GM12878 (cell line): ENCODE results near the gene TRIM37. TPM values are rescaled to one million over a fixed set of nuclear protein-coding genes. Genes with fewer than 3 reads are reported as not detected.

ENCODE experiments used
- ATAC-seq: fragments of 200-7000 bp; cut with Tn5 transposase; 3 replicates; pipeline ENCODE4 v1.9.1; 2020; ENCODE audit warnings: mild to moderate bottlenecking, moderate library complexity
- BruUV-seq: library from RNA; stranded (reverse); fragments of 400-500 nt; replicated peaks from 2 replicates; lab custom pipeline; 2021; lab: Mats Ljungman, UMichigan
- CTCF ChIA-PET: fragments of 300-600 bp; sonication (Branson Sonifier 250); formaldehyde crosslinking; extraction: SDS; loops from one replicate; lab custom pipeline; 2021; ENCODE audit warnings: inconsistent platforms; lab: Yijun Ruan, JAX
- POLR2A ChIA-PET: fragments of 350-600 bp; formaldehyde crosslinking; extraction: SDS; loops from one replicate; lab custom pipeline; 2021; ENCODE audit warnings: inconsistent platforms; lab: Charles Lee
- RAD21 ChIA-PET: fragments of 300-600 bp; sonication (Branson Sonifier 250); formaldehyde crosslinking; loops from one replicate; lab custom pipeline; 2023; ENCODE audit warnings: antibody characterized with exemption; ENCODE audit not compliant: unreplicated experiment; lab: Charles Lee
- SMC1A ChIA-PET: fragments of 300-600 bp; sonication (Branson Sonifier 250); formaldehyde crosslinking; loops from one replicate; lab custom pipeline; 2023; ENCODE audit not compliant: unreplicated experiment, uncharacterized antibody; lab: Charles Lee
- DNase-seq: peaks from one replicate; pipeline ENCODE4 v3.0.0-alpha.2; 2011; ENCODE audit warnings: low read depth, low spot score
- FAIRE-seq: peaks from 3 replicates; lab custom pipeline; 2011; peaks lifted over from hg19 to GRCh38; lab: Jason Lieb, UNC
- H2AFZ ChIP-seq: 2 replicates; pipeline ENCODE4 v1.6.0; 2011; ENCODE audit warnings: low read depth, low read length, control low read depth; ENCODE audit not compliant: control insufficient read depth
- H3K27ac ChIP-seq: 2 replicates; pipeline ENCODE4 v1.5.1; 2011; ENCODE audit warnings: control low read depth; ENCODE audit not compliant: control insufficient read depth, insufficient read depth
- H3K27me3 ChIP-seq, 2 experiments: replicated peaks in 1 of 2; 2 replicates each; pipeline versions ENCODE4 v1.6.0 to v1.6.1; 2011; ENCODE audit warnings: low read length in 1 of 2; ENCODE audit not compliant: control insufficient read depth in 2 of 2, insufficient read depth in 2 of 2
- H3K36me3 ChIP-seq, 2 experiments: 2 replicates each; pipeline ENCODE4 v1.5.1; 2011; ENCODE audit warnings: low read length in 1 of 2; ENCODE audit not compliant: control insufficient read depth in 2 of 2, insufficient read depth in 2 of 2
- H3K4me1 ChIP-seq: 2 replicates; pipeline ENCODE4 v1.6.1; 2011; ENCODE audit warnings: mild to moderate bottlenecking, low read length, moderate library complexity, mixed read lengths; ENCODE audit not compliant: control insufficient read depth, insufficient read depth
- H3K4me2 ChIP-seq: 2 replicates; pipeline ENCODE4 v1.6.0; 2011; ENCODE audit warnings: control low read depth; ENCODE audit not compliant: control insufficient read depth, insufficient read depth
- H3K4me3 ChIP-seq: fragments of 200-600 bp; sonication (generic); 2 replicates; pipeline ENCODE4 v1.5.1; 2016
- H3K79me2 ChIP-seq: 2 replicates; pipeline ENCODE4 v1.6.0; 2011; ENCODE audit warnings: low read length; ENCODE audit not compliant: control insufficient read depth, insufficient read depth
- H3K9ac ChIP-seq: 2 replicates; pipeline ENCODE4 v1.8.0; 2011; ENCODE audit warnings: low read length, control low read depth, mixed read lengths; ENCODE audit not compliant: control insufficient read depth, insufficient read depth
- H3K9me3 ChIP-seq: replicated peaks from 3 replicates; pipeline ENCODE4 v1.5.1; 2011; ENCODE audit warnings: mild to moderate bottlenecking, low read length; ENCODE audit not compliant: control insufficient read depth, insufficient read depth
- H4K20me1 ChIP-seq: 2 replicates; pipeline ENCODE4 v1.6.0; 2011; ENCODE audit not compliant: control insufficient read depth, insufficient read depth
- ATF2 ChIP-seq: IDR thresholded peaks from 2 replicates; pipeline ENCODE4 v1.6.1; 2012; ENCODE audit warnings: low read length, inconsistent platforms
- E2F8 ChIP-seq: fragments of 450-650 bp; IDR thresholded peaks from 2 replicates; pipeline ENCODE4 v1.6.1; 2018; ENCODE audit warnings: mild to moderate bottlenecking, low read depth, moderate library complexity; ENCODE audit not compliant: partially characterized antibody
- EGR1 ChIP-seq, 2 experiments: IDR thresholded peaks; 1 replicate in 1 of 2; 2 replicates in 1 of 2; pipeline ENCODE4 v1.6.1; 2011 to 2012; ENCODE audit warnings: low read depth in 2 of 2, low read length in 2 of 2, borderline replicate concordance in 1 of 2, mild to moderate bottlenecking in 1 of 2, moderate library complexity in 1 of 2
- FOXM1 ChIP-seq: IDR thresholded peaks from 2 replicates; pipeline ENCODE4 v1.6.1; 2012; ENCODE audit warnings: low read depth, mild to moderate bottlenecking, inconsistent platforms, low read length, moderate library complexity
- HSF1 ChIP-seq: fragments of 150-350 bp; IDR thresholded peaks from 2 replicates; pipeline ENCODE4 v1.6.1; 2014; ENCODE audit warnings: mild to moderate bottlenecking, low read depth, low read length
- KAT2A ChIP-seq: conservative IDR thresholded peaks from 2 replicates; pipeline ENCODE4 v1.6.1; 2011; ENCODE audit warnings: low read depth, low read length; ENCODE audit not compliant: control insufficient read depth
- NKRF ChIP-seq: fragments of 450-650 bp; conservative IDR thresholded peaks from 2 replicates; pipeline ENCODE4 v1.6.1; 2017; ENCODE audit warnings: mild to moderate bottlenecking, moderate library complexity
- POLR2AphosphoS2 ChIP-seq: IDR thresholded peaks from 2 replicates; pipeline ENCODE4 v1.6.1; 2011; ENCODE audit warnings: low read depth, mild to moderate bottlenecking, low read length, improper control_type of control experiment, moderate library complexity
- POLR2AphosphoS5 ChIP-seq: IDR thresholded peaks from 2 replicates; pipeline ENCODE4 v1.6.1; 2011; ENCODE audit warnings: mild to moderate bottlenecking, low read length, inconsistent platforms
- RBBP5 ChIP-seq: fragments of 200-600 bp; sonication (generic); conservative IDR thresholded peaks from 2 replicates; pipeline ENCODE4 v1.6.1; 2016
- SP1 ChIP-seq: IDR thresholded peaks from one replicate; pipeline ENCODE4 v1.6.1; 2011; ENCODE audit warnings: low read depth, low read length
- STAT3 ChIP-seq: IDR thresholded peaks from 2 replicates; pipeline ENCODE4 v1.6.1; 2011; ENCODE audit warnings: low read depth, low read length, improper control_type of control experiment
- TCF12 ChIP-seq: IDR thresholded peaks from 2 replicates; pipeline ENCODE4 v1.6.1; 2011; ENCODE audit warnings: low read depth, mild to moderate bottlenecking, low read length
- TCF7 ChIP-seq: IDR thresholded peaks from 2 replicates; pipeline ENCODE4 v1.6.1; 2014; ENCODE audit warnings: antibody characterized with exemption, borderline replicate concordance
- WRNIP1 ChIP-seq: IDR thresholded peaks from 2 replicates; pipeline ENCODE4 v1.6.1; 2011; ENCODE audit warnings: low read depth, low read length, improper control_type of control experiment, borderline replicate concordance
- ZNF24 ChIP-seq: fragments of 450-650 bp; IDR thresholded peaks from 2 replicates; pipeline ENCODE4 v1.6.1; 2017; ENCODE audit warnings: antibody characterized with exemption, mild to moderate bottlenecking
- WGBS: methylation state at CpG from one replicate; pipeline ENCODE4 v1.1.6; 2016; ENCODE audit warnings: low lambda C conversion rate; ENCODE audit not compliant: insufficient replicate concordance, insufficient coverage; ENCODE audit errors: missing lambda C conversion rate; 5-methylcytosine and 5-hydroxymethylcytosine counted together
- in situ Hi-C: fragments of 300-500 bp; cut with MboI; formaldehyde crosslinking; loops from 9 replicates; pipeline ENCODE4 v1.14.3; 2018; ENCODE audit warnings: mixed read lengths
- intact Hi-C: fragments of 100-400 bp; cut with micrococcal nuclease; formaldehyde crosslinking; loops from one replicate; pipeline ENCODE4 v1.14.2; 2022; ENCODE audit not compliant: unreplicated experiment
- polyA plus RNA-seq, 11 experiments: library from polyadenylated mRNA; depleted of rRNA in 4 of 11; unstranded in 6 of 11; stranded (reverse) in 5 of 11; fragments of >200 nt; fragmentation: Nextera tagmentation in 4 of 11; fragmentation: Illumina TruSeq in 1 of 11; extraction: Ambion mirVana in 4 of 11; extraction: Trizol in 1 of 11; gene quantifications; 1 replicate in 1 of 11; 2 replicates in 10 of 11; pipeline versions ENCODE4 v1.2.1 to v1.2.3, GENCODE V29; 2011 to 2016; ENCODE audit warnings: inconsistent platforms in 2 of 11, missing spikeins in 2 of 11, low read depth in 1 of 11
- total RNA-seq, 4 experiments: library from RNA; depleted of rRNA in 3 of 4; stranded (reverse); fragments of >200 nt in 3 of 4; fragmentation: Illumina TruSeq in 1 of 4; extraction: Trizol in 1 of 4; gene quantifications; 2 replicates each; pipeline versions ENCODE4 v1.2.1 to v1.2.3, GENCODE V29; 2013 to 2021

The TRIM37 gene
- total and polyA plus RNA-seq, 10 of the 15 experiments (the other 5 are each of a cell fraction or from before 2014, with no cell fraction given), result 4.8 to 20.6 (median 18.1) TPM

- TF ChIP-seq KAT2A (no peak), RBBP5 (no peak), POLR2AphosphoS2 (no peak), ATF2 (no peak), EGR1 (IDR thresholded peaks at IDR 0.05; ENCODE audit: borderline replicate concordance in 1 of 2, low read depth in 2 of 2, low read length in 2 of 2) (no peak)
These were observed 44.9 kb upstream of the TRIM37 start (continued) for GRCh38 chr17:59151591-59151990.

GRCh38 chr17:59151006-59151405 lies 44.3 kb upstream of the TRIM37 start:
- SMC1A ChIA-PET, result interaction anchor here (1.1 to 1.8 kb wide), 4 partner anchors 9 to 41 kb away, joined by 3 to 10 read pairs (median 6); no protein-coding TSS in a partner anchor
- ATAC-seq, result no peak
- DNase-seq, result no peak
- Histone ChIP-seq H3K9me3 (no peaks in the 10 kb centered on the region), H4K20me1 (no peaks in the 10 kb centered on the region), H3K36me3 (no peaks in the 10 kb centered on the region; a peak in 1 of 4 replicates), H2AFZ (no peak overlapping the region), H3K4me1 (peaks cover 3% of the 10 kb centered on the region; the same call in 1 of the 2 replicates), H3K9ac (no peak overlapping the region), H3K79me2 (peaks cover 87% of the 10 kb centered on the region), H3K27ac (no peak overlapping the region), H3K4me3 (no peak overlapping the region), H3K27me3 (no peaks in the 10 kb centered on the region), H3K4me2 (peak overlapping the region; percentile 57; the same call in 1 of the 2 replicates)
- POLR2A ChIA-PET, result interaction anchor here (0.5 to 1.9 kb wide), 4 partner anchors 11 to 58 kb away, joined by 3 to 9 read pairs (median 4); partner anchors contain the start of gene TRIM37
- in situ Hi-C loops, result no loop called here
- no peak for FAIRE-seq
- intact Hi-C loops, result no loop called here
- RAD21 ChIA-PET, result interaction anchor here (0.9 kb wide), 1 partner anchor 126 kb away, joined by 3 read pairs; no protein-coding TSS in a partner anchor
- no TSS peak for BruUV-seq
- CTCF ChIA-PET, result interaction anchor here (0.8 to 3.1 kb wide), 6 partner anchors 15 to 632 kb away, joined by 3 to 15 read pairs (median 4); no protein-coding TSS in a partner anchor
- WGBS, result 98% methylated on average over 5 of the region's 5 CpGs
- TF ChIP-seq TCF7, result no peak
- TF ChIP-seq ZNF24, result no peak
- no peak for TF ChIP-seq NKRF
- TF ChIP-seq POLR2AphosphoS5, result no peak
- TF ChIP-seq E2F8, result no peak
- no peak for TF ChIP-seq WRNIP1
- TF ChIP-seq TCF12, result no peak
- TF ChIP-seq SP1, result no peak
- TF ChIP-seq HSF1, result no peak
- no peak for TF ChIP-seq STAT3
- TF ChIP-seq FOXM1, result no peak
